Keratinocyte (primary cell): ENCODE results near the gene MRPS14. TPM values are rescaled to one million over a fixed set of nuclear protein-coding genes. Genes with fewer than 3 reads are reported as not detected.

Experiments used
- DNase-seq: peaks from one replicate; pipeline ENCODE4 v3.0.0-alpha.2; 2011; ENCODE audit warnings: low read depth, missing footprints, low spot score
- FAIRE-seq: peaks from 2 replicates; lab custom pipeline; 2011; peaks lifted over from hg19 to GRCh38; lab: Jason Lieb, UNC
- H2AFZ ChIP-seq: 2 replicates; pipeline ENCODE4 v1.6.0; 2012; ENCODE audit warnings: low read length, control low read depth, inconsistent platforms; ENCODE audit not compliant: control insufficient read depth
- H3K27ac ChIP-seq: 2 replicates; pipeline ENCODE4 v1.5.1; 2011; ENCODE audit warnings: low read length; ENCODE audit not compliant: control insufficient read depth, insufficient read depth
- H3K27me3 ChIP-seq: 3 replicates; pipeline ENCODE4 v1.6.0; 2011; ENCODE audit warnings: low read length; ENCODE audit not compliant: control insufficient read depth, insufficient read depth; ENCODE audit errors: extremely low read depth
- H3K36me3 ChIP-seq, 2 experiments: 2 replicates in 1 of 2; 3 replicates in 1 of 2; pipeline ENCODE4 v1.5.1; 2011; ENCODE audit warnings: low read length in 2 of 2, mild to moderate bottlenecking in 1 of 2; ENCODE audit not compliant: control insufficient read depth in 2 of 2, insufficient read depth in 2 of 2; ENCODE audit errors: extremely low read depth in 1 of 2
- H3K4me1 ChIP-seq: 3 replicates; pipeline ENCODE4 v1.5.1; 2011; ENCODE audit warnings: low read length; ENCODE audit not compliant: control insufficient read depth, insufficient read depth; ENCODE audit errors: extremely low read depth
- H3K4me2 ChIP-seq: 3 replicates; pipeline ENCODE4 v1.6.0; 2011; ENCODE audit warnings: low read depth, low read length; ENCODE audit not compliant: control insufficient read depth, insufficient read depth; ENCODE audit errors: extremely low read depth
- H3K4me3 ChIP-seq, 3 experiments: fragments of 200-600 bp in 1 of 3; sonication (generic) in 1 of 3; 2 replicates in 2 of 3; 3 replicates in 1 of 3; pipeline ENCODE4 v1.5.1; 2011 to 2016; ENCODE audit warnings: low read length in 3 of 3, mild to moderate bottlenecking in 3 of 3, control low read depth in 2 of 3, inconsistent platforms in 1 of 3, low read depth in 1 of 3, mixed read lengths in 1 of 3, mixed run types in 1 of 3, moderate library complexity in 1 of 3; ENCODE audit not compliant: control insufficient read depth in 2 of 3, insufficient read depth in 2 of 3; ENCODE audit errors: extremely low read depth in 1 of 3
- H3K79me2 ChIP-seq: 2 replicates; pipeline ENCODE4 v1.6.0; 2012; ENCODE audit warnings: low read length; ENCODE audit not compliant: control insufficient read depth, insufficient read depth
- H3K9ac ChIP-seq: 3 replicates; pipeline ENCODE4 v1.6.0; 2011; ENCODE audit warnings: low read length; ENCODE audit not compliant: control insufficient read depth, insufficient read depth; ENCODE audit errors: extremely low read depth
- H3K9me1 ChIP-seq: 3 replicates; pipeline ENCODE4 v1.6.0; 2011; ENCODE audit warnings: low read length; ENCODE audit not compliant: control insufficient read depth, insufficient read depth; ENCODE audit errors: extremely low read depth
- H3K9me3 ChIP-seq: 2 replicates; pipeline ENCODE4 v1.5.1; 2012; ENCODE audit warnings: low read depth, low read length; ENCODE audit not compliant: control insufficient read depth
- H4K20me1 ChIP-seq: 3 replicates; pipeline ENCODE4 v1.6.0; 2011; ENCODE audit warnings: low read length; ENCODE audit not compliant: control insufficient read depth, insufficient read depth; ENCODE audit errors: extremely low read depth
- CTCF ChIP-seq, 3 experiments: IDR thresholded peaks in 1 of 3; conservative IDR thresholded peaks in 1 of 3; optimal IDR thresholded peaks in 1 of 3; 2 replicates in 2 of 3; 3 replicates in 1 of 3; pipeline versions ENCODE3 to v1.5.1; 2011; ENCODE audit warnings: low read length in 3 of 3, mild to moderate bottlenecking in 3 of 3, moderate library complexity in 2 of 3, control low read depth in 1 of 3, inconsistent platforms in 1 of 3; ENCODE audit not compliant: insufficient read depth in 2 of 3; ENCODE audit errors: extremely low read depth in 1 of 3
- EZH2 ChIP-seq: IDR thresholded peaks from one replicate; pipeline ENCODE4 v1.6.1; 2012; ENCODE audit warnings: inconsistent platforms, mild to moderate bottlenecking, low read length, moderate library complexity
- dilution Hi-C: fragments of 300-500 bp; cut with MboI; formaldehyde crosslinking; loops from one replicate; pipeline ENCODE4 v1.7.0; 2020; ENCODE audit warnings: low sequenced_read_pairs; ENCODE audit not compliant: extremely low pct_ligation_motif_present
- polyA plus RNA-seq, 5 experiments: library from polyadenylated mRNA; depleted of rRNA in 3 of 5; stranded (reverse) in 3 of 5; stranded (forward) in 1 of 5; unstranded in 1 of 5; fragments of >200 nt; gene quantifications; 1 replicate in 1 of 5; 2 replicates in 3 of 5; 3 replicates in 1 of 5; pipeline versions ENCODE4 v1.2.1 to v1.2.3, GENCODE V29; 2011 to 2012; ENCODE audit warnings: missing spikeins in 2 of 5, low read depth in 1 of 5, low replicate concordance in 1 of 5

MRPS14 gene
- polyA plus RNA-seq, 1 donor (not counting 4 experiments of a cell fraction or from before 2014, with no cell fraction given): 35.2 TPM

- Histone ChIP-seq H3K9me1 (no peaks in the 10 kb centered on the region), H2AFZ (no peak overlapping the region), H3K4me1 (peaks cover 17% of the 10 kb centered on the region), H3K9me3 (no peaks in the 10 kb centered on the region), H4K20me1 (no peaks in the 10 kb centered on the region), H3K79me2 (peaks cover 78% of the 10 kb centered on the region), H3K4me3 (no peak overlapping the region), H3K27ac (no peak overlapping the region), H3K9ac (no peak overlapping the region), H3K27me3 (no peaks in the 10 kb centered on the region), H3K36me3 (peaks cover 5 to 21% of the 10 kb centered on the region in 2 experiments), H3K4me2 (no peak overlapping the region)
- DNase-seq: no peak
- no peak for TF ChIP-seq CTCF (optimal IDR thresholded peaks at IDR 0.05 in 1 of 3, IDR thresholded peaks at IDR 0.05 in 1 of 3, conservative IDR thresholded peaks at IDR 0.05 in 1 of 3; ENCODE audit: extremely low read depth in 1 of 3, insufficient read depth in 2 of 3, low read length in 3 of 3)
- dilution Hi-C loops: no loop called here
- FAIRE-seq: no peak
These were observed 18.0 kb downstream of the MRPS14 start for GRCh38 chr1:175005085-175005783.

GRCh38 chr1:175003521-175003920 is 19.7 kb downstream of the MRPS14 start:
- Histone ChIP-seq H3K9ac (no peak overlapping the region), H3K4me2 (no peak overlapping the region)

More at GRCh38 chr1:175003521-175003920, 19.7 kb downstream of the MRPS14 start:
- no peak for TF ChIP-seq CTCF (optimal IDR thresholded peaks at IDR 0.05 in 1 of 3, IDR thresholded peaks at IDR 0.05 in 1 of 3, conservative IDR thresholded peaks at IDR 0.05 in 1 of 3; ENCODE audit: extremely low read depth in 1 of 3, insufficient read depth in 2 of 3, low read length in 3 of 3)
- TF ChIP-seq EZH2: no peak
- H3K4me1 ChIP-seq: peaks cover 22% of the 10 kb centered on the region
- no peaks in the 10 kb centered on the region for H3K27me3 ChIP-seq
- no peaks in the 10 kb centered on the region for H3K9me1 ChIP-seq
- dilution Hi-C loops: no loop called here
- FAIRE-seq (no peak), DNase-seq (no peak)
- peaks cover 3 to 14% of the 10 kb centered on the region in 2 experiments for H3K36me3 ChIP-seq
- H3K27ac ChIP-seq: no peak overlapping the region
- H3K9me3 ChIP-seq: no peaks in the 10 kb centered on the region
- H2AFZ ChIP-seq: no peak overlapping the region
- H3K79me2 ChIP-seq: peaks cover 80% of the 10 kb centered on the region
- no peaks in the 10 kb centered on the region for H4K20me1 ChIP-seq
- no peak overlapping the region for H3K4me3 ChIP-seq
